ENCODE data around the gene RAD51AP1.

RAD51AP1 gene

GRCh38 chr12:4591180-4591687 lies 52.5 kb downstream of the RAD51AP1 start:
- DNase-seq (ENCODE audit: low read depth), result no peak

GRCh38 chr12:4595881-4596280 lies 57.2 kb downstream of the RAD51AP1 start:
- no peak for DNase-seq (ENCODE audit: low read depth)

- DNase-seq (ENCODE audit: low read depth), result no peak
Observed at GRCh38 chr12:4603421-4603820, 64.7 kb downstream of the RAD51AP1 start.

GRCh38 chr12:4603946-4604345 lies 65.3 kb downstream of the RAD51AP1 start:
- DNase-seq (ENCODE audit: low read depth), result no peak

- peak; percentile 57 for DNase-seq (ENCODE audit: low read depth)
Observed at GRCh38 chr12:4604684-4605193, 66.0 kb downstream of the RAD51AP1 start.

- no peak for DNase-seq (ENCODE audit: low read depth)
Observed at GRCh38 chr12:4607056-4607455, 68.4 kb downstream of the RAD51AP1 start.

GRCh38 chr12:4609071-4609470 lies 70.4 kb downstream of the RAD51AP1 start:
- no peak for DNase-seq (ENCODE audit: low read depth)

Data from GM04503 (cell line).